Measurements from ENCODE around the gene ZBTB43. TPM values are rescaled to one million over a fixed set of nuclear protein-coding genes. Genes with fewer than 3 reads are reported as not detected.
A peak's percentile ranks its signal among the peaks of the same experiment; 100 is the strongest.

The ZBTB43 gene
- polyA plus RNA-seq, 3 donors = 14.8 to 18.1 (median 15.7) TPM

GRCh38 chr9:126869368-126869767 lies 64.5 kb downstream of the ZBTB43 start:
- DNase-seq (ENCODE audit: extremely low read depth in 1 of 11, low read depth in 9 of 11, low spot score in 4 of 11) = no peak

- no peak for DNase-seq (ENCODE audit: extremely low read depth in 1 of 11, low read depth in 9 of 11, low spot score in 4 of 11)
These were observed 67.7 kb downstream of the ZBTB43 start for GRCh38 chr9:126872516-126872915.

GRCh38 chr9:126874546-126875314 lies 69.9 kb downstream of the ZBTB43 start:
- DNase-seq (ENCODE audit: extremely low read depth in 1 of 11, low read depth in 9 of 11, low spot score in 4 of 11) = no peak

GRCh38 chr9:126875756-126876510 lies 71.1 kb downstream of the ZBTB43 start:
- no peak for DNase-seq (ENCODE audit: extremely low read depth in 1 of 11, low read depth in 9 of 11, low spot score in 4 of 11)

GRCh38 chr9:126876531-126876930 lies 71.7 kb downstream of the ZBTB43 start:
- no peak for DNase-seq (ENCODE audit: extremely low read depth in 1 of 11, low read depth in 9 of 11, low spot score in 4 of 11)

GRCh38 chr9:126877418-126877817 lies 72.6 kb downstream of the ZBTB43 start:
- no peak for DNase-seq (ENCODE audit: extremely low read depth in 1 of 11, low read depth in 9 of 11, low spot score in 4 of 11)

- DNase-seq (ENCODE audit: extremely low read depth in 1 of 11, low read depth in 9 of 11, low spot score in 4 of 11) = no peak
These were observed 74.4 kb downstream of the ZBTB43 start for GRCh38 chr9:126879288-126879687.

GRCh38 chr9:126880226-126880946 lies 75.5 kb downstream of the ZBTB43 start:
- no peak for DNase-seq (ENCODE audit: extremely low read depth in 1 of 11, low read depth in 9 of 11, low spot score in 4 of 11)

GRCh38 chr9:126880947-126881332 lies 76.1 kb downstream of the ZBTB43 start:
- no peak for DNase-seq (ENCODE audit: extremely low read depth in 1 of 11, low read depth in 9 of 11, low spot score in 4 of 11)

- no peak for DNase-seq (ENCODE audit: extremely low read depth in 1 of 11, low read depth in 9 of 11, low spot score in 4 of 11)
These were observed 77.9 kb downstream of the ZBTB43 start for GRCh38 chr9:126882746-126883145.

GRCh38 chr9:126883636-126884035 lies 78.8 kb downstream of the ZBTB43 start:
- DNase-seq (ENCODE audit: extremely low read depth in 1 of 11, low read depth in 9 of 11, low spot score in 4 of 11) = peak in 1 of 11 donors; percentile 31

- peak in 1 of 11 donors; percentile 29 for DNase-seq (ENCODE audit: extremely low read depth in 1 of 11, low read depth in 9 of 11, low spot score in 4 of 11)
These were observed 80.3 kb downstream of the ZBTB43 start for GRCh38 chr9:126885131-126885641.

- DNase-seq (ENCODE audit: extremely low read depth in 1 of 11, low read depth in 9 of 11, low spot score in 4 of 11) = peak in 1 of 11 donors; percentile 35
These were observed 81.4 kb downstream of the ZBTB43 start for GRCh38 chr9:126886034-126886822.

- DNase-seq (ENCODE audit: extremely low read depth in 1 of 11, low read depth in 9 of 11, low spot score in 4 of 11) = no peak
These were observed 82.1 kb downstream of the ZBTB43 start for GRCh38 chr9:126886897-126887296.

Other genes with a start within 250 kb of the ZBTB43 start
- gene LMX1B, start 191.1 kb upstream of the ZBTB43 start, polyA plus RNA-seq (ENCODE audit: insufficient read length in 3 of 3) = 10 to 100 TPM; 15.9 to 20.5 (median 19.2) TPM
- gene ZBTB34, start 55.6 kb downstream of the ZBTB43 start, polyA plus RNA-seq (ENCODE audit: insufficient read length in 3 of 3) = 10 to 100 TPM; 19.8 to 22.8 (median 19.9) TPM
- gene RALGPS1, start 109.7 kb downstream of the ZBTB43 start, polyA plus RNA-seq (ENCODE audit: insufficient read length in 3 of 3) = 10 to 100 TPM; 23.3 to 32.3 (median 23.3) TPM